K562 (cell line): Measurements from ENCODE around the gene HSD17B8. TPM values are rescaled to one million over a fixed set of nuclear protein-coding genes. Genes with fewer than 3 reads are reported as not detected.

Experiments used
- ARID3B ChIP-seq: fragments of 250-450 bp; sonication (Bioruptor Pico); IDR thresholded peaks from 2 replicates; pipeline ENCODE4 v1.4.0; 2020; ENCODE audit warnings: borderline replicate concordance
- EWSR1 ChIP-seq: fragments of 450-650 bp; IDR thresholded peaks from 2 replicates; pipeline ENCODE4 v1.6.1; 2018; ENCODE audit warnings: borderline replicate concordance, mild to moderate bottlenecking, low read depth, moderate library complexity; ENCODE audit not compliant: partially characterized antibody
- NELFE ChIP-seq: IDR thresholded peaks from 2 replicates; pipeline ENCODE4 v1.6.1; 2011; ENCODE audit warnings: mild to moderate bottlenecking; ENCODE audit not compliant: insufficient read depth, insufficient read length
- NR2F6 ChIP-seq: fragments of 450-650 bp; formaldehyde crosslinking; IDR thresholded peaks from 2 replicates; pipeline ENCODE4 v1.4.0; 2020; ENCODE audit warnings: mild to moderate bottlenecking
- NUFIP1 ChIP-seq: fragments of 450-650 bp; IDR thresholded peaks from 2 replicates; pipeline ENCODE4 v1.6.1; 2018; ENCODE audit not compliant: partially characterized antibody
- PHB2 ChIP-seq: fragments of 450-650 bp; IDR thresholded peaks from 2 replicates; pipeline ENCODE4 v1.6.1; 2017; ENCODE audit warnings: low read depth
- RAD21 ChIP-seq, 2 experiments: fragments of 250-450 bp in 1 of 2; fragments of 450-650 bp in 1 of 2; sonication (Bioruptor Pico) in 1 of 2; formaldehyde crosslinking in 1 of 2; IDR thresholded peaks in 1 of 2; conservative IDR thresholded peaks in 1 of 2; 2 replicates each; pipeline versions ENCODE4 v1.4.0 to v1.8.0; 2020 to 2022; ENCODE audit warnings: mild to moderate bottlenecking in 2 of 2, moderate library complexity in 1 of 2
- RBM34 ChIP-seq: fragments of 200-400 bp; formaldehyde crosslinking; IDR thresholded peaks from 2 replicates; pipeline ENCODE4 v1.6.1; 2018; ENCODE audit warnings: low read length, borderline replicate concordance; ENCODE audit not compliant: insufficient read depth
- SMARCC2 ChIP-seq: fragments of 450-650 bp; IDR thresholded peaks from 2 replicates; pipeline ENCODE4 v1.6.1; 2017; ENCODE audit warnings: antibody characterized with exemption, moderate library complexity, mild to moderate bottlenecking, low read depth
- XRCC5 ChIP-seq: fragments of 200-400 bp; formaldehyde crosslinking; IDR thresholded peaks from 2 replicates; pipeline ENCODE4 v1.6.1; 2017; ENCODE audit warnings: low read depth, mild to moderate bottlenecking, low read length
- ZBTB8A ChIP-seq: fragments of 450-650 bp; IDR thresholded peaks from 2 replicates; pipeline ENCODE4 v1.6.1; 2018; ENCODE audit warnings: mild to moderate bottlenecking, moderate library complexity; ENCODE audit not compliant: partially characterized antibody
- ZBTB9 ChIP-seq: fragments of 450-650 bp; formaldehyde crosslinking; IDR thresholded peaks from 2 replicates; pipeline ENCODE4 v1.4.0; 2020; ENCODE audit warnings: mild to moderate bottlenecking, moderate library complexity
- ZKSCAN3 ChIP-seq: fragments of 250-450 bp; sonication (Bioruptor Pico); IDR thresholded peaks from 2 replicates; pipeline ENCODE4 v1.4.0; 2020
- ZNF217 ChIP-seq: sonication (generic); formaldehyde crosslinking; IDR thresholded peaks from 2 replicates; pipeline ENCODE4 v1.8.0; 2022; ENCODE audit warnings: mild to moderate bottlenecking, missing genetic modification reagents
- ZNF57 ChIP-seq: fragments of 450-650 bp; formaldehyde crosslinking; IDR thresholded peaks from 2 replicates; pipeline ENCODE4 v1.4.0; 2020; ENCODE audit warnings: mild to moderate bottlenecking, moderate library complexity
- ZNF77 ChIP-seq: fragments of 250-450 bp; sonication (Bioruptor Pico); IDR thresholded peaks from 2 replicates; pipeline ENCODE4 v1.5.0; 2020
- polyA plus RNA-seq, 8 experiments: library from polyadenylated mRNA; depleted of rRNA in 4 of 8; stranded (reverse) in 5 of 8; unstranded in 3 of 8; fragments of >200 nt; fragmentation: Nextera tagmentation in 2 of 8; fragmentation: Illumina TruSeq in 1 of 8; extraction: Ambion mirVana in 2 of 8; extraction: Trizol in 1 of 8; gene quantifications; 2 replicates each; pipeline versions ENCODE4 v1.2.1 to v1.2.3, GENCODE V29; 2011 to 2014; ENCODE audit warnings: inconsistent platforms in 1 of 8, missing spikeins in 1 of 8
- total RNA-seq, 7 experiments: library from RNA; depleted of rRNA in 6 of 7; stranded (reverse); fragments of >200 nt in 6 of 7; fragmentation: Illumina TruSeq in 2 of 7; extraction: Trizol in 2 of 7; gene quantifications; 2 replicates each; pipeline versions ENCODE4 v1.2.1 to v1.2.3, GENCODE V29; 2011 to 2021; ENCODE audit warnings: low replicate concordance in 1 of 7
- TF ChIP-seq, protein P1 (sequence below), 2 experiments: fragments of 450-650 bp in 1 of 2; sonication (generic) in 1 of 2; formaldehyde crosslinking; conservative IDR thresholded peaks; 2 replicates each; pipeline versions ENCODE4 v1.4.0 to v1.8.1; 2020 to 2022; ENCODE audit warnings: mild to moderate bottlenecking in 1 of 2, missing genetic modification reagents in 1 of 2
- TF ChIP-seq, protein P2 (sequence below): sonication (generic); formaldehyde crosslinking; IDR thresholded peaks from 2 replicates; pipeline ENCODE4 v1.8.1; 2022; ENCODE audit warnings: missing genetic modification reagents
- TF ChIP-seq, protein P3 (sequence below): sonication (generic); formaldehyde crosslinking; IDR thresholded peaks from 2 replicates; pipeline ENCODE4 v1.4.0; 2020; ENCODE audit warnings: mild to moderate bottlenecking, missing genetic modification reagents

The HSD17B8 gene
- total and polyA plus RNA-seq, 9 of the 15 experiments (the other 6 are each of a cell fraction or from before 2014, with no cell fraction given): 3.7 to 35.2 (median 14.2) TPM

DNA sequence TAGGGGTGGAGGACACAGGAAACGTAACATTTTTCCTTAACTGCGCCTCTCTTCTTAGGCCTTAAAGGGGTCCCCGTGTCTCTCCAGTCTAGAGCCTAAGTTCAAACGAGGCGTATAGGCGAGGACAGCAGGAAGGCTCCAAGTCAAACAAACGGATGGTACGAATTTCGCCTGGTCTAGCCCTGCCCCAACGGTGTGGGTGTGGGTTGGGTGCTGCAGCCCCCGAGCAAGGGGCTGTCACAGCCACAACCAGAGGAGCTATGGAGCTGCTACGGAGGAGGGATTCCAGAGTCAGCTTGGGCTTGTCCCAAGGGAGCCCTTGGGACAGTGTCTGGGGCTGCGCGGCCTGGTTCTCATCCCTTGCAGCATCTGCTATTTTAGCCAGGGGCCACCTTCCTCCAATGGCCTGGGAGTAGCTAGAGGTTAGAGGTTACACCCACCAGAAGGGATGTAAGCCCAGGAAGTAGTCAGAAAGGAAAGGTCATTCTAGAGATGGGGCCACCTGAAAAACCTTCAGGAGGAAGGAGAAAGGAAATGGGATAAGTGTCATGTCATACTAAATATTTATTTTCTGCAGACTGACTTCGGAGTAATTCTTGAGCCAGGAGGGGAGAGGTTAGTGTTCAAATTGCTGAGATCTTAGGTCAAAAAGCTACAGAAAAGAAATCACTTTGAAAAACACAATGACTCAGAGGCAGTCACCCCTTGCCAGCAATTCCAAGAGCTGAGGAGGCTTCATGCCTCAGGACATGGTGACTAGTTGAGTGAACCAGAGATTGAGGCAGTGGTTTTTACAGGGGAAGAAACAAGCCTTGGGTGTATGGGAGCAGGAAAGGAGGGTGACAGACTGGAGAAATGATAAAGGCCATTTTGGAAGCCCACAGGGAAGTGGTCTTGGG is 45.5 kb downstream of the HSD17B8 start (continued):
- TF ChIP-seq RAD21 (CRISPR knock-in tag; conservative IDR thresholded peaks at IDR 0.05 in 1 of 2, IDR thresholded peaks at IDR 0.05 in 1 of 2) (0 out of 4 replicates have a peak, but pooled peaks of 1 of the 2 experiments have one; percentile 1), ZNF57 (peak; percentile 65; the same call in 1 of the 2 replicates), SMARCC2 (peak; percentile 63; the same call in 1 of the 2 replicates), NELFE (no peak), NR2F6 (CRISPR knock-in tag) (0 out of 2 replicates have a peak, but pooled peaks have one; percentile 52), XRCC5 (no peak), EWSR1 (no peak), ZKSCAN3 (no peak), ZNF217 (CRISPR knock-in tag) (no peak), NUFIP1 (no peak), ZNF77 (CRISPR knock-in tag) (no peak), ZBTB8A (no peak), ARID3B (0 out of 2 replicates have a peak, but pooled peaks have one; percentile 14), PHB2 (0 out of 2 replicates have a peak, but pooled peaks have one; percentile 18), ZBTB9 (CRISPR knock-in tag) (0 out of 2 replicates have a peak, but pooled peaks have one; percentile 60), RBM34 (no peak)
- TF ChIP-seq, protein P1, sequence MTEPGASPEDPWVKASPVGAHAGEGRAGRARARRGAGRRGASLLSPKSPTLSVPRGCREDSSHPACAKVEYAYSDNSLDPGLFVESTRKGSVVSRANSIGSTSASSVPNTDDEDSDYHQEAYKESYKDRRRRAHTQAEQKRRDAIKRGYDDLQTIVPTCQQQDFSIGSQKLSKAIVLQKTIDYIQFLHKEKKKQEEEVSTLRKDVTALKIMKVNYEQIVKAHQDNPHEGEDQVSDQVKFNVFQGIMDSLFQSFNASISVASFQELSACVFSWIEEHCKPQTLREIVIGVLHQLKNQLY (CRISPR knock-in tag; conservative IDR thresholded peaks at IDR 0.05): peak in 1 of 2 experiments; percentile 89; a peak in 1 of 4 replicates
- TF ChIP-seq, protein P2, sequence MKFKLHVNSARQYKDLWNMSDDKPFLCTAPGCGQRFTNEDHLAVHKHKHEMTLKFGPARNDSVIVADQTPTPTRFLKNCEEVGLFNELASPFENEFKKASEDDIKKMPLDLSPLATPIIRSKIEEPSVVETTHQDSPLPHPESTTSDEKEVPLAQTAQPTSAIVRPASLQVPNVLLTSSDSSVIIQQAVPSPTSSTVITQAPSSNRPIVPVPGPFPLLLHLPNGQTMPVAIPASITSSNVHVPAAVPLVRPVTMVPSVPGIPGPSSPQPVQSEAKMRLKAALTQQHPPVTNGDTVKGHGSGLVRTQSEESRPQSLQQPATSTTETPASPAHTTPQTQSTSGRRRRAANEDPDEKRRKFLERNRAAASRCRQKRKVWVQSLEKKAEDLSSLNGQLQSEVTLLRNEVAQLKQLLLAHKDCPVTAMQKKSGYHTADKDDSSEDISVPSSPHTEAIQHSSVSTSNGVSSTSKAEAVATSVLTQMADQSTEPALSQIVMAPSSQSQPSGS (CRISPR knock-in tag): no peak
- TF ChIP-seq, protein P3, sequence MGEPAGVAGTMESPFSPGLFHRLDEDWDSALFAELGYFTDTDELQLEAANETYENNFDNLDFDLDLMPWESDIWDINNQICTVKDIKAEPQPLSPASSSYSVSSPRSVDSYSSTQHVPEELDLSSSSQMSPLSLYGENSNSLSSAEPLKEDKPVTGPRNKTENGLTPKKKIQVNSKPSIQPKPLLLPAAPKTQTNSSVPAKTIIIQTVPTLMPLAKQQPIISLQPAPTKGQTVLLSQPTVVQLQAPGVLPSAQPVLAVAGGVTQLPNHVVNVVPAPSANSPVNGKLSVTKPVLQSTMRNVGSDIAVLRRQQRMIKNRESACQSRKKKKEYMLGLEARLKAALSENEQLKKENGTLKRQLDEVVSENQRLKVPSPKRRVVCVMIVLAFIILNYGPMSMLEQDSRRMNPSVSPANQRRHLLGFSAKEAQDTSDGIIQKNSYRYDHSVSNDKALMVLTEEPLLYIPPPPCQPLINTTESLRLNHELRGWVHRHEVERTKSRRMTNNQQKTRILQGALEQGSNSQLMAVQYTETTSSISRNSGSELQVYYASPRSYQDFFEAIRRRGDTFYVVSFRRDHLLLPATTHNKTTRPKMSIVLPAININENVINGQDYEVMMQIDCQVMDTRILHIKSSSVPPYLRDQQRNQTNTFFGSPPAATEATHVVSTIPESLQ (CRISPR knock-in tag): 0 out of 2 replicates have a peak, but pooled peaks have one; percentile 43
